HG03521 (cell line): ENCODE results near the gene NUDT1.

Experiments used
- ATAC-seq: cut with Tn5 transposase; IDR thresholded peaks from one replicate; pipeline ENCODE4 v1.9.1; 2021; ENCODE audit warnings: mild to moderate bottlenecking, moderate library complexity; ENCODE audit not compliant: unreplicated experiment

Gene NUDT1

DNA sequence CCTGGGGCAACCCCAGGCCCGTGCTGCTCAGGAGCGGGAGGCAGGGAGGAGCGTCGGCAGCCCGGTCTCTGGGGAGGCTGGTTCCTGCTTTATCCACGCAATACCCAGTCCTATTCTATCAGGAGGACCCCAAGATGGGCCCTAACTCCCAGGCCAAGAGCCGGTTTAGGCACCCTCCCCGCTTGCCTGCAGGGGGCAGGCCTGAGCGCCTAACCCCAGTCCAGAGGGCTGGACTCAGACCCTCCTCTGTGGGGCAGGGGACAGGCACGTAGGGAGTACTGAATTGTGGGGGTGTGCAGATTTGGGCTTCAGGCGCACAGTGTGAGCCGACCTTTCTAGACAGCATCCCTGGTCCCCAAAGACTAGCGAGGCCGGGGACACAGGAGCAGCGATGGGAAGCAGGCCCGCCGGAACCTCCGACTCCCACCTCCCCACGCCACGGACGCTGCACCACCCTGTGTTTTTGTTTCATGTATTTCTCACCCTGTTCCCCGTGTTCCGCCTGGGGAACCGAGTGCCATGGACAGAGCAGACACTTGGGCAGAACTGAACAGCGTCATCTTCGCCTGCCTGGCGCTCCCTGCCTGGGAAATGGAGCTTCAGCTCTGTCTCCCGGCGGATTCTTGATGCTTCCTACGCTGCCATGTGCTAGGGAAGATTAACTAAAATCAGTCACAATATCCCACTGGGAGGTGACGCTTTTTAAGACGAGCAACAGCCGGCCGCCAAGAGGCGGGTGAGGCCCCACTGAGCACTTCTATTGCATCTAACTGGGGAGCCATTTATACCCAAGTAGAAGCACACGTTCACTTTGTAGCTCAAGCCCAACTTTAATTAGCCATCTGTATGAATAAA lies 5.3 kb downstream of the NUDT1 start:
- ATAC-seq, result no peak

DNA sequence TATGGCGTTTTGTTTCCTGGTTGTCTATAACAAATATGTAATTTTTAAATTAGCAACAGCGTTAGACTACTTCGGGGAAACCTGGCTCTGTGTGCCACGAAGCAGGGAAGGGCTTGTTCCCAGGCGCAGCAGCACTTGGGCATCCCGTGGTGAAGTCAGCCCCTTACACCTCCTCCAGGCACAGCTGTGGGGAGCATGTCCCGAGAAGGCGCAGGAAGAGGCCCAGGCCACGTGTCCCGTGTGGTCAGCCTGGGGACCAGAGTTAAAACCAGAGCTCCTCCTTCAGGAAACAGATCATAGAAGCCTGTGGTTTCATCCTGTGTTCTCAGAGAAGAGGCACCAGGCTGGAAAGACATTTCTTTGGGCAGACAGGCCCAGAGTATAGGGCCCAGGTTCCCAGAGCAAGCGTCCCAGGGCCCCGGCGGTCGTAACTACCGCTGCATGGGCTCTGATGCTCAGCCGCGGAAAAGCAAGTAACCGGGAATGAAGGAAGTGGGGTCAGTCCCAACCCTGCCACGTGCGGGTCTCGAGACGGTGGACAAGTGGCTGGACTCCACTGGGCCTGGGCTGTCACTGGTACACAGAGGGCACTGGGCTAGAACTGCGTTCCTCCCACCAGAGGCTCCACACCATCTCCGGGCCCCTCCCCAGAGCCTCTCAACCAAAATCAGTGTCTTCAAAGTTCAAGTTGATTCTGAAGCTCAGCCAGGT lies 7.1 kb downstream of the NUDT1 start:
- ATAC-seq, result no peak

DNA sequence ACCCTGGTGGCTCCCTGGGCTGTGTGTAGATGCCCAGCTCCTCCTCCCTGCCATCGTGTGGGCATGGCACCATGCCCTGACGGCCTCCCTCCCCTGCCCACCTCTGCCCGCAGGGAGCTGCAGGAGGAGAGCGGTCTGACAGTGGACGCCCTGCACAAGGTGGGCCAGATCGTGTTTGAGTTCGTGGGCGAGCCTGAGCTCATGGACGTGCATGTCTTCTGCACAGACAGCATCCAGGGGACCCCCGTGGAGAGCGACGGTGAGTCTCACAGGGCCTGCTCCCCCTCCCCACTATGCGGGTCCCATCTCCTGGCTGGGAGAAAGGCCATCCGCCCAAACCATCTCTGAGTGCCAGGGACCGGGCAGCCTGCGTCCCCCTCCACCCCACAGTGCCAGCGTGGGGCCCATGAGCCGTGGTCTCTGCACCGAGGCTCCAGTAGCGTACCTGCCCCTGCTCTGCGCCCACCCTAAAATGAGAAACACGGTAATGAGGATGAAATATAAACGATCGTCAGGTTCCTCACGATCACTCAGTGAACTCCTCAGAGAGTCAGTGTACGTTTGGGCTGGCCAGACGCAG lies 7.8 kb downstream of the NUDT1 start:
- ATAC-seq, result no peak

DNA sequence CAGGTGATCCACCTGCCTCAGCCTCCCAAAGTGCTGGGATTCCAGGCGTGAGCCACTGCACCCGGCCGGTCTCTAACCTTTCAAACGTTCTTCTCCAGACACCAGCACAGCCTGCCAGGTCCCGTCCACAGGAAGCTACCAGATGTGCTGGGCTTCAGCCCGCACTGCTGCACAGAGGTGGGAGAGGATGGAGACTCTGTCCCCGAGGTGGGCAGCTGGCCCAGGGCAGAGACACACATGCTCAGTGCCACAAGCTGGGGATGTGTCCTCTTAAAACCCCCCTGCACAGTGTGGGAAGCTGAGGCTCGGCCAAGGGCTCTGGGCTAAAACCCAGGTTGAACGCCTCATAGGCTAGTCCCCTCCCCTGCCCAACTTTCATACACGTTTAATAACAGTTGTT lies 9.4 kb downstream of the NUDT1 start:
- ATAC-seq, result no peak

GRCh38 chr7:2251841-2252771 lies 10.1 kb downstream of the NUDT1 start:
- ATAC-seq, result no peak

- no peak for ATAC-seq
Measured at GRCh38 chr7:2253021-2253420, 11.0 kb downstream of the NUDT1 start.

- ATAC-seq, result no peak
Measured at GRCh38 chr7:2253525-2254244, 11.7 kb downstream of the NUDT1 start.

GRCh38 chr7:2254429-2255144 lies 12.6 kb downstream of the NUDT1 start:
- ATAC-seq, result no peak

- ATAC-seq, result no peak
Measured at GRCh38 chr7:2255145-2256139, 13.4 kb downstream of the NUDT1 start.

GRCh38 chr7:2256306-2257045 lies 14.4 kb downstream of the NUDT1 start:
- no peak for ATAC-seq

DNA sequence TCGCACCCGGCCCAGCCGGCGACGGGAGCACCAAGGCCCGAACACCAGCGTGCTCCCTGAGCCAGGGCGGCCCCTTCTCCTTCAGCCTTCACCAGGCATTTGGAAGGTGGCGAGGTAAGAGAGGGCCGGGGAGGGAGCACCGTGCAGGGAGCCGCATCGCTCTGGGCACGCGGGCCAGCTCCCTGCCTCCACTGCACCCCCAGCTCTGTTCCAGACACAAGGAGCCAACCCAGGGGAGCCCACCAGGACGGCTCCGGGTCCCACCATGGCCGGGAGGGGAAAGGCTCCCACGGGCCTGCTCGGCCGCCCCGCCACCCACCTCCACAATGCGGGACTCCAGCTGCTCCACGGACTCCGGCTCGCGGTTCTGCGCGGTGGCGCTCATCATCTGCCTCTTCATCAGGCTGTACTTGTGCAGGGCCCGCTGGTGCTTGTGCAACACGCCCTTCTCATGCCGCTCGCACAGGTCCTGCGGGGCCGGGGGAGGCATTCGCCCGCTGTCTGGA lies 15.1 kb downstream of the NUDT1 start:
- ATAC-seq, result no peak

- ATAC-seq, result no peak
Measured at GRCh38 chr7:2257651-2258050, 15.6 kb downstream of the NUDT1 start.

DNA sequence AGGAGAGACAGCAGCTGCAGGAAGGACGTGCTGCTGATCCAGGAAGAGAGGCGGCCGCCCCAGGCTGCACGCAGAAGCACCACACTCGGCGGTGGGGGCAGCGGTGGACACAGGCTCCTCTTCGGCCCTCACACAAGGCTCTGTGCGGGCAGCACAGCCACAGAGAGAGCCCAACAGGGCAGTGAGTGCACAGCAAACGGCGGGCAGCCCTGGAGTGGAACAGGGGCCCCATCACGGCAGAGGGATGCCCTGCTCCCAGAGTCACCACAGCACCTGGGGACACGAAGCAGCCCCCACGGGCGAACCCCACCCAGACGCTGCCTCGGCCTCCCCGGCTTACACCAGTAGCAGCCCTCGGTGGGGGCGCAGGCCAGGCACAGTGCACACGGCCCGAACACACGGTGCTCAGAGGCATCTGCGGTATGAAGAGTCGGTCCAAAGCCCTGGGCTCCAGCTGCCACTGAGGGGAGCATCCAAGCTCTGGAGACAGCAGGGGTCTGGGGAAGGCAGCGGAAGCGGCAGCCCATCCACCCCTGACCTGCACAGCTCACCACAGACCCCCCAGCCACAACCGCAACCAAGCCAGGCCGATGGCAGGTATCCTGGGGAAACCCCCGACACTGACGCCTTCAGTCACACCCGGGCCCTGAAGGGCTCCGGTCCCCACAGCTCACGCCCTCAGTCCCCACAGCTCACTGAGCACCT lies 16.8 kb downstream of the NUDT1 start:
- ATAC-seq, result peak; percentile 62

DNA sequence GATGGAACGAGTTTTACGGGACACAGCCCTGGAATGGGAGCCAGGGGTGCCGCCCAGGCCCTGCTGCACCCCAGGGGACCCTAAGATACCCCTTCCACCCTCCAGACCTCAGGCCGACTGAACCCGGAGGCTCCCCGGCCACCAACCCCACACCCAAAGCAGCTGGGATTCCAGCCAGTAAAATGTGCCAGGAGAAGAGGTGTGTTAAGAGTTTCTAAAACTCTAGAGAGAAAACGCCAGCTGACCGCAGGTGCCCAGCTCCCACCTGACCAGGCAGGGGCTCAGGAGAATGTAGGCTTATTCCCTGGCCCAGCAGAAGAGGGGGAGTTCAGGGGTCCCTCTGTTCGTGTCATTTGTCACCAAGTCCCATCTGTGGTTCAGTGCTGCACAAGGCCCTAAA lies 17.5 kb downstream of the NUDT1 start:
- ATAC-seq, result peak; percentile 9

- no peak for ATAC-seq
Measured at GRCh38 chr7:2260820-2261219, 18.8 kb downstream of the NUDT1 start.

DNA sequence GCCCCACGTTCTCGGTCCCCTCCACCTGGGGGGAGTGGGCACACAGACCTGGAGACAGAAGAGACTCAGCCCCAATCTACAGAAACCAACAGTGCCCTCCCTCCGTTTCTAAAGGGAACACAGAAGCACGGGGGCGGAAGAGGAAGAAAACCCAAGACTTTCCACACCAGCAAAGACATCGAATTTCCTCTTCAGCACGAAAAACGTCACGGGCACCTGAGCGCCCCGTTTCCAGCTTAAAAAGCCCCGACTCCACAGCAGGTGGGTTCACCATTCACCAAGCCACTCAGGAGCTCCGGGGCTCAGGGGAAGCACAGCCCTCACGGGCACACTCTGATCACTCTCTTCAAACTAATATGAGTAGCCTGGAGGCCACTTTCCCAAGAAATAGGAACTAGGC lies 19.6 kb downstream of the NUDT1 start:
- ATAC-seq, result no peak

DNA sequence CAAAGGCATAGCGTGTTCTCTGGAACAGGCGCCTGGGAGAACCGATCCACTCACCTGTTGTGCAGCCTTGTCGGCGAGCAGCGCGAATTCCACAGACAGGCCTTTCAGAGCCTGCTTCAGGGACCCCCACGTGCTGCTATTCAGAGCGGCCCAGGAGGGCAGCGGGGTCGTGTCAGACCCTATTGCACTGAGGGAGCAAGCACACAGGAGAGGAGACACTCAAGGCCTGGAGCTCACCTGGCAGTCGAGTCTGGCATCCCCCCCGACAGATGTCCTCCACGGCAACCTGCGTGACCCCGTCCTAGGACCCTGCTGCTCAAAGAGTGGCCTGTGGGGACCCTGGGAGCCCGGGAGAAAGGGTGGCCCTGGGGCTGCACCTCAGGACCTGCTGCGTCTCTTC lies 21.1 kb downstream of the NUDT1 start:
- no peak for ATAC-seq
